MCF 10A (cell line): ENCODE results near the gene NTN4. TPM values are rescaled to one million over a fixed set of nuclear protein-coding genes. Genes with fewer than 3 reads are reported as not detected.

Experiments used
- BruUV-seq: library from RNA; stranded (reverse); fragments of 400-500 nt; replicated peaks from 2 replicates; lab custom pipeline; 2021; lab: Mats Ljungman, UMichigan
- CTCF ChIA-PET: fragments of 300-600 bp; sonication (Branson Sonifier 250); formaldehyde crosslinking; extraction: SDS; loops from one replicate; lab custom pipeline; 2021; ENCODE audit warnings: antibody characterized with exemption, inconsistent platforms; lab: Yijun Ruan, JAX
- POLR2A ChIA-PET: fragments of 300-600, 350-650 bp; sonication (Branson Sonifier 250); formaldehyde crosslinking; extraction: SDS; loops from one replicate; lab custom pipeline; 2020; ENCODE audit warnings: antibody characterized with exemption, inconsistent platforms; lab: Yijun Ruan, JAX
- DNase-seq: peaks from one replicate; pipeline ENCODE4 v3.0.0-alpha.2; 2018; ENCODE audit not compliant: unreplicated experiment
- H3K27ac Mint-ChIP-seq: one replicate; pipeline ENCODE4 v1.8.0; 2022; ENCODE audit warnings: mild to moderate bottlenecking, low read depth, mixed read lengths; ENCODE audit not compliant: unreplicated experiment
- H3K27me3 Mint-ChIP-seq: one replicate; pipeline ENCODE4 v1.8.0; 2022; ENCODE audit warnings: mixed read lengths; ENCODE audit not compliant: insufficient read depth, unreplicated experiment
- H3K36me3 Mint-ChIP-seq: one replicate; pipeline ENCODE4 v1.8.0; 2022; ENCODE audit warnings: mild to moderate bottlenecking, moderate library complexity, mixed read lengths; ENCODE audit not compliant: insufficient read depth, unreplicated experiment
- H3K4me1 Mint-ChIP-seq: one replicate; pipeline ENCODE4 v1.8.0; 2022; ENCODE audit warnings: mixed read lengths; ENCODE audit not compliant: insufficient read depth, unreplicated experiment
- H3K4me3 Mint-ChIP-seq: one replicate; pipeline ENCODE4 v1.8.0; 2022; ENCODE audit warnings: mild to moderate bottlenecking, moderate library complexity, mixed read lengths; ENCODE audit not compliant: unreplicated experiment
- H3K9me3 Mint-ChIP-seq: one replicate; pipeline ENCODE4 v1.8.0; 2022; ENCODE audit warnings: mixed read lengths; ENCODE audit not compliant: unreplicated experiment
- CTCF ChIP-seq: fragments of 200-600 bp; IDR thresholded peaks from one replicate; pipeline ENCODE4 v1.8.0; 2022; ENCODE audit warnings: antibody characterized with exemption, mild to moderate bottlenecking; ENCODE audit not compliant: unreplicated experiment
- intact Hi-C: fragments of 100-400 bp; cut with micrococcal nuclease; formaldehyde crosslinking; loops from 2 replicates; pipeline ENCODE4 v1.14.1; 2022
- total RNA-seq: library from RNA; stranded (reverse); gene quantifications from 2 replicates; pipeline ENCODE4 v1.2.3, GENCODE V29; 2022

Gene NTN4
- total RNA-seq, 1 experiment from 2014 or later, result 53.0 TPM

- Mint-ChIP-seq H3K9me3 (peaks cover 5% of the 10 kb centered on the region), H3K4me1 (peaks cover 7% of the 10 kb centered on the region), H3K27me3 (no peaks in the 10 kb centered on the region), H3K36me3 (peaks cover 8% of the 10 kb centered on the region), H3K27ac (no peak overlapping the region), H3K4me3 (no peak overlapping the region)
- no peak for TF ChIP-seq CTCF
- no peak for DNase-seq
- intact Hi-C loops, result loop anchor here (5.0 kb wide), 1 partner anchor 93 kb away; no protein-coding TSS in a partner anchor
- POLR2A ChIA-PET, result no interaction called here
- no TSS peak for BruUV-seq
- CTCF ChIA-PET, result no interaction called here
These were observed 66.7 kb downstream of the NTN4 start for GRCh38 chr12:95723693-95724384.

- Mint-ChIP-seq H3K27ac (no peak overlapping the region), H3K9me3 (peaks cover 3% of the 10 kb centered on the region), H3K4me3 (no peak overlapping the region), H3K27me3 (no peaks in the 10 kb centered on the region), H3K36me3 (peaks cover 4% of the 10 kb centered on the region), H3K4me1 (peaks cover 7% of the 10 kb centered on the region)
- peak; percentile 58 for DNase-seq
- CTCF ChIA-PET, result interaction anchor here (0.9 to 1.1 kb wide), 3 partner anchors 20 to 146 kb away, joined by 3 read pairs; no protein-coding TSS in a partner anchor
- no TSS peak for BruUV-seq
- no peak for TF ChIP-seq CTCF
- intact Hi-C loops, result loop anchor here (5.0 kb wide), 1 partner anchor 96 kb away; no protein-coding TSS in a partner anchor
- POLR2A ChIA-PET, result interaction anchor here (0.9 kb wide), 1 partner anchor 88 kb away, joined by 3 read pairs; no protein-coding TSS in a partner anchor
These were observed 69.2 kb downstream of the NTN4 start for GRCh38 chr12:95721320-95721719.

- H3K36me3 Mint-ChIP-seq, result peaks cover 4% of the 10 kb centered on the region
- CTCF ChIA-PET, result interaction anchor here (0.6 kb wide), 1 partner anchor 96 kb away, joined by 4 read pairs; no protein-coding TSS in a partner anchor
- BruUV-seq, result no TSS peak
- peaks cover 7% of the 10 kb centered on the region for H3K4me1 Mint-ChIP-seq
- TF ChIP-seq CTCF, result no peak
- intact Hi-C loops, result loop anchor here (5.0 kb wide), 1 partner anchor 97 kb away; no protein-coding TSS in a partner anchor
- POLR2A ChIA-PET, result no interaction called here
- DNase-seq, result no peak
- no peaks in the 10 kb centered on the region for H3K27me3 Mint-ChIP-seq
- no peak overlapping the region for H3K27ac Mint-ChIP-seq
- no peaks in the 10 kb centered on the region for H3K9me3 Mint-ChIP-seq
- H3K4me3 Mint-ChIP-seq, result no peak overlapping the region
These were observed 70.4 kb downstream of the NTN4 start for GRCh38 chr12:95720146-95720545.

- Mint-ChIP-seq H3K27me3 (no peaks in the 10 kb centered on the region), H3K4me3 (no peak overlapping the region), H3K9me3 (no peaks in the 10 kb centered on the region), H3K4me1 (peaks cover 7% of the 10 kb centered on the region), H3K36me3 (peaks cover 4% of the 10 kb centered on the region), H3K27ac (no peak overlapping the region)
- no peak for DNase-seq
- TF ChIP-seq CTCF, result no peak
- POLR2A ChIA-PET, result interaction anchor here (0.6 to 1.5 kb wide), 2 partner anchors 9 to 252 kb away, joined by 3 to 6 read pairs; no protein-coding TSS in a partner anchor
- no TSS peak for BruUV-seq
- CTCF ChIA-PET, result interaction anchor here (0.5 to 0.6 kb wide), 2 partner anchors 130 to 140 kb away, joined by 4 read pairs; no protein-coding TSS in a partner anchor
- intact Hi-C loops, result no loop called here
These were observed 71.8 kb downstream of the NTN4 start for GRCh38 chr12:95718772-95719171.
